Fibroblast of upper back skin (primary cell): ENCODE data around the gene TSSK1B.
"Not testable (repeated sequence)": the region's sequence is repeated elsewhere in the genome, so short reads cannot be mapped to it uniquely, and the experiment has no call there.

Source experiments
- DNase-seq: peaks from one replicate; pipeline ENCODE4 v3.0.0-alpha.2; 2013

TSSK1B gene

GRCh38 chr5:113434889-113435288 is at the start of gene TSSK1B:
TSS of gene TSSK1B (minus strand) at chr5:113434989. CDS start at chr5:113434839, 150 bp downstream.
- no peak for DNase-seq

GRCh38 chr5:113480243-113480642 is 45.5 kb upstream of the TSSK1B start:
- no peak for DNase-seq

GRCh38 chr5:113478691-113479090 is 43.9 kb upstream of the TSSK1B start:
- no peak for DNase-seq

GRCh38 chr5:113474100-113474728 is 39.4 kb upstream of the TSSK1B start:
- no peak for DNase-seq

GRCh38 chr5:113463032-113463431 is 28.2 kb upstream of the TSSK1B start:
- no peak for DNase-seq

- DNase-seq: not testable (repeated sequence)
Measured at GRCh38 chr5:113457106-113457505, 22.3 kb upstream of the TSSK1B start.

GRCh38 chr5:113452941-113453340 is 18.2 kb upstream of the TSSK1B start:
- DNase-seq: no peak

- DNase-seq: no peak
Measured at GRCh38 chr5:113451797-113452196, 17.0 kb upstream of the TSSK1B start.

- DNase-seq: no peak
Measured at GRCh38 chr5:113450929-113451328, 16.1 kb upstream of the TSSK1B start.

GRCh38 chr5:113450462-113450861 is 15.7 kb upstream of the TSSK1B start:
- peak; percentile 12 for DNase-seq

GRCh38 chr5:113448252-113448651 is 13.5 kb upstream of the TSSK1B start:
- no peak for DNase-seq

- DNase-seq: peak; percentile 15
Measured at GRCh38 chr5:113447498-113448050, 12.8 kb upstream of the TSSK1B start.

- DNase-seq: no peak
Measured at GRCh38 chr5:113446358-113446927, 11.7 kb upstream of the TSSK1B start.

- DNase-seq: no peak
Measured at GRCh38 chr5:113437111-113437510, 2.3 kb upstream of the TSSK1B start.

- DNase-seq: no peak
Measured at GRCh38 chr5:113435575-113435974, 786 bp upstream of the TSSK1B start.

GRCh38 chr5:113433862-113434612 is 752 bp downstream of the TSSK1B start:
- DNase-seq: no peak

- no peak for DNase-seq
Measured at GRCh38 chr5:113433071-113433470, 1.7 kb downstream of the TSSK1B start.

- no peak for DNase-seq
Measured at GRCh38 chr5:113427871-113428574, 6.8 kb downstream of the TSSK1B start.

- no peak for DNase-seq
Measured at GRCh38 chr5:113425909-113426308, 8.9 kb downstream of the TSSK1B start.

- no peak for DNase-seq
Measured at GRCh38 chr5:113421693-113422092, 13.1 kb downstream of the TSSK1B start.

- DNase-seq: no peak
Measured at GRCh38 chr5:113405530-113405929, 29.3 kb downstream of the TSSK1B start.

GRCh38 chr5:113404269-113404668 is 30.5 kb downstream of the TSSK1B start:
- no peak for DNase-seq

GRCh38 chr5:113397986-113398385 is 36.8 kb downstream of the TSSK1B start:
- not testable (repeated sequence) for DNase-seq
